GM21619 (cell line): Measurements from ENCODE around the gene ACTR3.
"Not testable (repeated sequence)": the region's sequence is repeated elsewhere in the genome, so short reads cannot be mapped to it uniquely, and the experiment has no call there.

Experiments
- ATAC-seq: cut with Tn5 transposase; IDR thresholded peaks from one replicate; pipeline ENCODE4 v1.9.1; 2021; ENCODE audit not compliant: unreplicated experiment

The ACTR3 gene

GRCh38 chr2:113889471-113890252 lies at the start of gene ACTR3:
Gene ACTR3 (plus strand): TSS chr2:113890089. CDS start chr2:113890280, 191 bp downstream.
- peak; percentile 43 for ATAC-seq

DNA sequence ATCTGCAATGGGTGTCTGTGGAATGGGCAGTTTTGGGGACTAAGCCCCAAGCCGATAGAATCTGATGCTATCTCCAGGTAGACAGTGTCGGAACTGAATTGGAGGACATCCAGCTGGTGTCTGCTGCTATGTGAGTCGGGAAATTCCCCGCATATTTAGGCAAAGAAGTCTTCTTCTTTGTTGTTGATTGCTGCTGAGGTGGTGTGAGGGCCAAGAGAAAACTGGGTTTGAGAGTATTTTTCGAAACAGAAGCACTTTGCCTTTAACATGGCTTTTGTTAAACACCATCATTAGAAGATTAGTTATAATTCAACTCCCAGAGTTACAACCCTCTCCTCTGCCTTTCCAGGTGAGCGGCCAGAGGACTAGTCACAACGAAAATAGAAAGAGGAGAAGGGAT lies 49.4 kb upstream of the ACTR3 start:
- no peak for ATAC-seq

DNA sequence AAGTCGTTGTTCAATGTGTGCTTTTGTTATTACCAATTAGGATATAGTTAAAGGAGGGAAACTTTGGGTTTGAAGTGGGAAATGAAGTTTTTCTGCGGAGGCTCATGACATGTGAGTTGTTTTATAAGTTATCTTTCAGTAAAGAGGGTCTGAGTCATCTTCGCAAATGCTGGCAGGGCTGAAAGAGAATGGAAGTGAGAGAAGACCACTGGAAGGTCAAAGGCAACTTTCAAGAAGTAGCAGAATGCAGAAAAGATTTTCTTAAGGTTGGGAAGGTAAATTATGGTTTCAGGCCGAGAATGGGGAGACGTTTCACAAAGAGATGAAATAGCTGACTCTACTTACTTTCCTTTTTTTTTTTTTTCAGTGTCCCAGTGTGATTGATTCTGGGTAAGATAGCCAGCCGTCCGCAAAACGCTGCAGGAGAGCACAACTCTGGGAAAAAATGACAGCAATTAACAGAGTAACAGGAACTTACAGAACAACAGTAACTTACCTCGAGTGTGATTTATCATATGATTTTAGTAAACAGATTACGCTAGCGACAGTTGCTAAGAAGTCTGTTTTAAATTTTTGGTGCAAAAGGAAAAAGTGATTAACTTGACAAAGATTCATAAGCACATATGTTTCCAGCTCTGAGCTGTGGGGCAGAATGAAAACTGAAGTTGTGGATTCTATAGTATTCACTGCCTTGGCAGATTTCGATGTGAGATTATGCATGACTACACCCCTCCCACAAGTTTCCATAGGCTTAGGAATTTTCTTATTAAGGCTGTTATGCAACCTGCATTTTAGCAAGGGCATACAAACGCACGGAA lies 46.8 kb upstream of the ACTR3 start:
- no peak for ATAC-seq

DNA sequence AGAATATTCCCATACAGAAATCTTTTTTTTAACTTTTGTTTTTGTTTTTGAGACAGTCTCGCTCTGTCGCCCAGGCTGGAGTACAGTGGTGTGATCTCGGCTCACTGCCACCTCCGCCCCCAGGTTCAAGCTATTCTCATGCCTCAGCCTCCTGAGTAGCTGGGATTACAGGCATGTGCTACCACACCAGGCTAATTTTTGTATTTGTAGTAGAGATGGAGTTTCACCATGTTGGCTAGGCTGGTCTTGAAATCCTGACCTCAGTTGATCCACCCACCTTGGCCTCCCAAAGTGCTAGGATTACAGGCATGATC lies 46.2 kb upstream of the ACTR3 start:
- ATAC-seq = not testable (repeated sequence)

GRCh38 chr2:113845261-113845660 lies 44.6 kb upstream of the ACTR3 start:
- ATAC-seq = no peak

DNA sequence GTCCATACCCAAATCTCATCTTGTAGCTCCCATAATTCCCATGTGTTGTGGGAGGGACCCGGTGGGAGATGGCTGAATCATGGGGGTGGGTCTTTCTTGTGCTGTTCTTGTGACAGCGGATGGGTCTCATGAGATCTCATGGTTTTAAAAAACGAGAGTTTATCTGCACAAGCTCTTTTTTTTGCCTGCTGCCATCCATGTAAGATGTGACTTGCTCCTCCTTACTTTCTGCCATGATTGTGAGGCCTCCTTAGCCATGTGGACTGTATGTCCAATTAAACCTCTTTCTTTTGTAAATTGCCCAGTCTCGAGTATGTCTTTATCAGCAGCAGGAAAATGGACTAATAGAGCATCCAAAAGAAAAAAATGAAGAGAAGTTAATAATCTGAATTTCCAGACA lies 44.1 kb upstream of the ACTR3 start:
- not testable (repeated sequence) for ATAC-seq

GRCh38 chr2:113846429-113846828 lies 43.5 kb upstream of the ACTR3 start:
- ATAC-seq = no peak

- no peak for ATAC-seq
Measured at GRCh38 chr2:113847144-113847543, 42.7 kb upstream of the ACTR3 start.

DNA sequence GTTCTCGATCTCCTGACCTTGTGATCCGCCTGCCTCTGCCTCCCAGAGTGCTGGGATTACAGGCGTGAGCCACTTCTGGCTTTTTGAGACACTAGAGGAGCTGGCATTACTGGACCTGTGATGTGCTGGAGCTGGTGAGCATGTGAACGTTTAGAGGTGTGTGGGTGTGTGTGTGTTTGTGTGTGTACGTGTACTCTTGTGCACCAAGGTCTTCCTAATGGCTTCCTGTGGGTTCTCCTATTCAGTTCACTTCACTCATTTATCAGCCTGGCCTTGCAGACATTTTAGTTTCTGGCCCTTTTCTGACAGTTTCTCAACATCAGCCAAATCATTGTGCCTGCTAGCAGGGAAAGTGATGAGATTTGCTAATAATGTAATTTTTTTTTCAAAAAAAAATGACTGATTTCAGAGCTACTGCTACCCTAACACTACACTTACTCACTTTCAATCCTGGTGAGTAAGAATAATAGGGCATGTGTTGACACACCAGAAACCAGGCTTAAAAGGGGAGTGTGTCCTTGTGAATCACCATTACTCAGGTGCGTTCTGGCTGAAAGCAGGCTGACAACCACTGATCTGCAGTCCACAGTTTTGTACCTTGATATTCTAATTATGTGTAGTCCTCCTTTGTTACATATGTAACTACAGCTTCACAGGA lies 41.0 kb upstream of the ACTR3 start:
- ATAC-seq = peak; percentile 74

DNA sequence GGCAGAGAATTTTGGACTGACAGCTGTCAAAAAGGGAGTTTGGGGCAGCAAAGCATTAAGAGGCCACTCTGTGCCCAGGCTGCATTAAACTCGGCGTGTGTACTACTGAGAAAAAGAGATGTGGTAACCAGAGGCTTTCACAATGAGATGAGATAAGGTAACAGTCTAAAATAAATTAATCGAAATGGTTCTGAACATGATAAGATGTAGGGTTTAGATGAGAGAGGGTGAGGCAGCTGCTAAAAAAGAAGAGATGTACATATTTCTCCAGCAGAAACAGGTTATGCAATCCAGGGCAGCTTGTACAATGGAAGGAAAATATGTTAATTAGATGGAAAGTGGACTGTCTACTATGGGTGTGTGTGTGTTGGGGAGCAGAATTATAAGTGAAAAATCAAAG lies 39.2 kb upstream of the ACTR3 start:
- ATAC-seq = no peak

DNA sequence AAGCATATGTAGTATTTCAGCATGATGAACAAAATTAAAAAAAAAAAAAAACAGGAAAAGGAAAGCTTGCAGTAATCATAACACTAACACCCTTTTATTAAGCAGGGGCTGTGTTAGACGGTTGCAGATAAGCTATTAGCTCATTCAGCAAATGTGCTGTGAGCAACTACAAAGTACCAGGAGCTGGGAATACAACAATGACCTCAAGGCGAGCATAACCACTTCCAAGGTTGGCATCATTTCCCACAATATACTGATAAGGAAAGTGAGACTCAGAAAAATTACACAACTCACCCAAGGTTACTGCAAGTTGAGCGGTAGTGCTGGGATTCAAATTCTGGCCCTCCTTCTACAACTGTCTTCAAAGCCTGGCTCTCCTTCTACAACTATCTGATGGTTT lies 38.2 kb upstream of the ACTR3 start:
- no peak for ATAC-seq

- ATAC-seq = no peak
Measured at GRCh38 chr2:113854208-113854607, 35.7 kb upstream of the ACTR3 start.

- ATAC-seq = no peak
Measured at GRCh38 chr2:113854970-113855740, 34.7 kb upstream of the ACTR3 start.

DNA sequence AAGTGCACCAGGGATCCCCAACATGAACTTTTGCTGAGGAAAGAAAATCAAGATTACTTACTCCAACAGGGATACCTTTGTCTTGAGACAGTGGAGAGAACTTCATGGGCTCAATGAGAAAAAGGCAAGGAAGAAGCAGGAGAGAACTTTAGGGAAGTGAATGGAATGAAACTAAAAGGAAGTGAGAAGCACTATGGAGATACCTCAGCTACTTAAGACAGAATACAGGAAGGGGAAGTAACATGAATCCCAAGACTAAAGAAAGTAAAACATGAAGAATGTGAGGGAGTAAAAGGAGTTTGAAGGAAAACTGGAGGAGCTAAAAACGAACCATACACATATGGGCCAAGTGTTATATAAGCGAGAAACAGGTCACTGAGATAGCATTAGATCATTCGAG lies 32.4 kb upstream of the ACTR3 start:
- no peak for ATAC-seq

DNA sequence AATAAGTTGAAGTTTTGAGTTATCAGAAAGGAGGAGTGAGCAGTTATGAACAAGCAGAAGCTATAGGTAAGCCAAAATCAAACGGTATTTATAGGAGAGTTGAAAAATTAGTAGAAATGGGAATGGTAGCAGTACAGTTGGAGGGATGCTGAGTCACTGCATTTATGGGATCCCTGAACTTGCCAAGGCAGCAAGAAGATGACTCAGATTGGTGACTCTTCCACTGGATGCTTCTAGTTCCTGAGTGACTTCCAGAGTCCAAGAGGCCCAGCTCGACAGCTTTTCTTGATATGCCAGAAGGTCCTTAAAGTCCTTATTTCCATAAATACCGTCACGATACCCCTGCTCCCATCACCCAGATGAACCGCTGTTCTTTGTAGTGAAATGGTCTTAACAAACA lies 31.1 kb upstream of the ACTR3 start:
- ATAC-seq = no peak

GRCh38 chr2:113861740-113862139 lies 28.1 kb upstream of the ACTR3 start:
- ATAC-seq = peak; percentile 38

GRCh38 chr2:113863144-113863543 lies 26.7 kb upstream of the ACTR3 start:
- ATAC-seq = no peak

GRCh38 chr2:113867571-113867970 lies 22.3 kb upstream of the ACTR3 start:
- ATAC-seq = no peak

- ATAC-seq = no peak
Measured at GRCh38 chr2:113869253-113869652, 20.6 kb upstream of the ACTR3 start.

DNA sequence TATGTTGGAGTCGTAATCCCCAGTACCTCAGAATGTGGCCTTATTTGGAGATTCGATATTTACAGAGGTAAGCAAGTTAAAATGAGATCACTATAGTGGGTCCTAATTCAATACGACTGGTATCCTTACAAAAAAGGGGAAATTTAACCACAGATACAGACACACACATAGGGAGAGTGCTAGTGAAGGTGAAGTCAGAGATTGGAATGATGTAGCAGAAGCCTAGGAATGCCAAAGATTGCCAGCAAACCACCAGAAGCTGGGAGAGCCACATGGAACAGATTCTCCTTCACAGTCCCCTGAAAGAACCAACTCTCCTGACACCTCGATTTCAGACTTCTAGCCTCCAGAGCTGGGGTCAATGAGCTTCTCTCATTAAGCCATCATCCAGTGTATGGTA lies 17.7 kb upstream of the ACTR3 start:
- ATAC-seq = no peak

DNA sequence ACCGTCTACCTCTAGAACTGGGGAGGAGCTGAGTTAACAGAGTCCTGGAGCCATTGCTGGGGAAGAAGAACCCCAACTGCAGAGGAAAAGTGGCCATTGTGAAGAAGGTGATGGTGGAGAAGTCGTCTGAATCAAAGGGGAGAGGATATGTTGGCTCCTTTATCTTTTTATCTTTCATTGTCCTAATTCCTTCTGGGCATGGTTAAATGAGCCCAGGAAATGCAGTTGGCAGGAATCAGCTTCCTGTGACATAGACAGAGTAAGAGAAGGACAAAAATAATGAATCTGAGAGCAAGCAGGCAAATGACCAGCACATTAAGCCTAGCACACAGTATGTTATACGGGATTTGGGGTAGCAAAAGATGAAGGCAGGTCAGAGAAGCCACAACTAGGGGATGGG lies 16.0 kb upstream of the ACTR3 start:
- ATAC-seq = no peak
